ENCODE measurements around the gene RUNX3. TPM values are rescaled to one million over a fixed set of nuclear protein-coding genes. Genes with fewer than 3 reads are reported as not detected.

Gene RUNX3
- total and polyA plus RNA-seq, 2 of the 8 experiments (the other 6 are each of a cell fraction or from before 2014, with no cell fraction given): 0.62 to 0.82 TPM

DNA sequence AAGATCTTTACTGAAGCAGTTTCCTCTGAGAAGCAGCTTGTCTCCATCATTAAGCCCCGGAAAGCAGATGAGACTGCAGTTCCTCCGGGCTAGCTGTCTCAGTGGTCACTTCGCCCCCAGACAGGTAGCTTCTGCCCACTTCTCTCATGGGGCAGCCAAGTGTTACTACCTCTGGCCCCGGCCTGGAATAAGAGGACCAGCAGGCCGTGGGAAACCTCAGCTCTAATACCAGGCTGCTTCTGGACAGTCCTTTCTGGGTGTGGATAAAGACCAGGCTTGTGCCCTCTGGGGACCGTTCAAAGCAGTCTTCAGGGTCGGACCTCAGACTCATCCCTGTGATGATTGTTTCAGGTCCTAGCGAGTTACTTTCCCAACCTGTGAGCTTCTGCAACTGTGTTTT, 54.8 kb downstream of the RUNX3 start (continued):
- TF ChIP-seq CHD7 (IDR thresholded peaks at IDR 0.05; ENCODE audit: insufficient replicate concordance, low read length) (no peak), NRF1 (IDR thresholded peaks at IDR 0.05; ENCODE audit: low read depth, low read length) (no peak), SP1 (IDR thresholded peaks at IDR 0.05; ENCODE audit: low read depth, low read length) (no peak)

Data from H1 (cell line).